GM23338 (cell line): Measurements from ENCODE around the gene GRIK1. TPM values are rescaled to one million over a fixed set of nuclear protein-coding genes. Genes with fewer than 3 reads are reported as not detected.
A peak's percentile ranks its signal among the peaks of the same experiment; 100 is the strongest.

Source experiments
- ATAC-seq: fragments of 200-7000 bp; cut with Tn5 transposase; 3 replicates; pipeline ENCODE4 v1.9.1; 2020
- DNase-seq: peaks from one replicate; pipeline ENCODE4 v3.0.0-alpha.2; 2015; ENCODE audit warnings: low spot score
- H2AFZ ChIP-seq: fragments of 200-600 bp; sonication (generic); 2 replicates; pipeline ENCODE4 v1.8.0; 2016; ENCODE audit warnings: antibody characterized with exemption, mild to moderate bottlenecking, moderate library complexity
- H3F3A ChIP-seq: fragments of 200-600 bp; sonication (generic); replicated peaks from 2 replicates; pipeline ENCODE4 v1.8.0; 2017; ENCODE audit warnings: antibody characterized with exemption, mixed run types, low read depth
- H3K27ac ChIP-seq: fragments of 200-600 bp; sonication (generic); 2 replicates; pipeline ENCODE4 v1.6.1; 2016; ENCODE audit warnings: low read depth
- H3K27me3 ChIP-seq: fragments of 200-600 bp; sonication (generic); 2 replicates; pipeline ENCODE4 v1.8.0; 2016; ENCODE audit warnings: mild to moderate bottlenecking, mixed run types, moderate library complexity; ENCODE audit not compliant: insufficient read depth
- H3K36me3 ChIP-seq: fragments of 200-600 bp; sonication (generic); 2 replicates; pipeline ENCODE4 v1.8.0; 2016; ENCODE audit warnings: mild to moderate bottlenecking; ENCODE audit not compliant: insufficient read depth
- H3K4me1 ChIP-seq: fragments of 200-600 bp; sonication (generic); 2 replicates; pipeline ENCODE4 v1.8.0; 2016; ENCODE audit warnings: mild to moderate bottlenecking, moderate library complexity; ENCODE audit not compliant: insufficient read depth
- H3K4me2 ChIP-seq: fragments of 200-600 bp; sonication (generic); 2 replicates; pipeline ENCODE4 v1.7.1; 2017; ENCODE audit warnings: mixed run types
- H3K4me3 ChIP-seq: fragments of 200-600 bp; sonication (generic); 2 replicates; pipeline ENCODE4 v1.6.1; 2016; ENCODE audit warnings: mixed run types
- H3K79me2 ChIP-seq: fragments of 200-600 bp; sonication (generic); replicated peaks from 2 replicates; pipeline ENCODE4 v1.8.0; 2017; ENCODE audit warnings: mild to moderate bottlenecking; ENCODE audit not compliant: insufficient read depth
- H3K9me2 ChIP-seq: fragments of 200-600 bp; sonication (generic); 2 replicates; pipeline ENCODE4 v1.8.0; 2017; ENCODE audit not compliant: insufficient read depth
- H4K20me1 ChIP-seq: fragments of 200-600 bp; sonication (generic); replicated peaks from 2 replicates; pipeline ENCODE4 v1.8.0; 2017; ENCODE audit warnings: mild to moderate bottlenecking; ENCODE audit not compliant: insufficient read depth
- H3K27ac Mint-ChIP-seq: 2 replicates; pipeline ENCODE4 v1.8.0; 2020; ENCODE audit warnings: inconsistent platforms, mild to moderate bottlenecking, moderate library complexity, mixed read lengths
- H3K27me3 Mint-ChIP-seq: 3 replicates; pipeline ENCODE4 v1.8.0; 2022; ENCODE audit warnings: low read depth, mild to moderate bottlenecking, moderate library complexity, mixed read lengths, inconsistent platforms; ENCODE audit not compliant: insufficient read depth, poor library complexity
- H3K36me3 Mint-ChIP-seq: 3 replicates; pipeline ENCODE4 v1.8.0; 2021; ENCODE audit warnings: low read depth, mild to moderate bottlenecking, inconsistent platforms, moderate library complexity, mixed read lengths
- H3K4me1 Mint-ChIP-seq: 3 replicates; pipeline ENCODE4 v1.8.0; 2020; ENCODE audit warnings: mild to moderate bottlenecking, inconsistent platforms, mixed read lengths
- H3K4me3 Mint-ChIP-seq: 3 replicates; pipeline ENCODE4 v1.8.0; 2021; ENCODE audit warnings: moderate library complexity, mild to moderate bottlenecking, inconsistent platforms, mixed read lengths
- H3K9me3 Mint-ChIP-seq: 3 replicates; pipeline ENCODE4 v1.8.0; 2020; ENCODE audit warnings: moderate library complexity, mild to moderate bottlenecking, inconsistent platforms, mixed read lengths
- EZH2phosphoT487 ChIP-seq: fragments of 200-600 bp; sonication (generic); IDR thresholded peaks from one replicate; pipeline ENCODE4 v1.8.1; 2018; ENCODE audit warnings: antibody characterized with exemption; ENCODE audit not compliant: unreplicated experiment
- POLR2AphosphoS5 ChIP-seq: IDR thresholded peaks from 2 replicates; pipeline ENCODE4 v1.6.1; 2016; ENCODE audit warnings: antibody characterized with exemption, low read depth
- STAT1 ChIP-seq: IDR thresholded peaks from one replicate; pipeline ENCODE4 v1.6.1; 2016; ENCODE audit warnings: antibody characterized with exemption; ENCODE audit not compliant: unreplicated experiment
- ZNF114 ChIP-seq: fragments of 250-450 bp; sonication (Bioruptor Pico); IDR thresholded peaks from 2 replicates; pipeline ENCODE4 v1.5.0; 2020; ENCODE audit warnings: mild to moderate bottlenecking, moderate library complexity
- ZNF331 ChIP-seq: fragments of 250-450 bp; sonication (Bioruptor Pico); IDR thresholded peaks from 2 replicates; pipeline ENCODE4 v1.5.0; 2020; ENCODE audit warnings: low read depth, mild to moderate bottlenecking, moderate library complexity
- polyA plus RNA-seq: library from polyadenylated mRNA; unstranded; fragments of >200 nt; fragmentation: Nextera tagmentation; extraction: Ambion mirVana; gene quantifications from 2 replicates; pipeline ENCODE4 v1.2.1, GENCODE V29; 2016
- total RNA-seq: library from RNA; depleted of rRNA; stranded (reverse); fragments of >200 nt; shearing (Covaris generic); gene quantifications from 2 replicates; pipeline ENCODE4 v1.2.3, GENCODE V29; 2014
- TF ChIP-seq, protein P1 (sequence below): fragments of 250-450 bp; sonication (Bioruptor Pico); IDR thresholded peaks from 2 replicates; pipeline ENCODE4 v1.5.0; 2020; ENCODE audit warnings: mild to moderate bottlenecking, moderate library complexity

Gene GRIK1
- total and polyA plus RNA-seq, 2 experiments from 2014 or later: 0.18 to 0.42 TPM

GRCh38 chr21:29725025-29725736 lies 214.6 kb downstream of the GRIK1 start:
- Mint-ChIP-seq H3K27ac (no peak overlapping the region; the same call in 1 of the 2 replicates), H3K27me3 (peaks cover 2% of the 10 kb centered on the region), H3K9me3 (no peaks in the 10 kb centered on the region), H3K4me1 (peaks cover 21% of the 10 kb centered on the region), H3K4me3 (no peak overlapping the region), H3K36me3 (no peaks in the 10 kb centered on the region)
- ATAC-seq (no peak), DNase-seq (no peak)
- Histone ChIP-seq H3K4me3 (no peak overlapping the region), H3K27me3 (no peaks in the 10 kb centered on the region), H2AFZ (peak overlapping the region; percentile 29; the same call in 1 of the 2 replicates), H3K4me1 (peaks cover 7% of the 10 kb centered on the region; the same call in 1 of the 2 replicates), H3K79me2 (no peaks in the 10 kb centered on the region), H3K27ac (no peak overlapping the region), H3F3A (no peaks in the 10 kb centered on the region), H3K9me2 (peaks cover 10% of the 10 kb centered on the region; the same call in 1 of the 2 replicates), H3K4me2 (no peak overlapping the region), H3K36me3 (no peaks in the 10 kb centered on the region), H4K20me1 (no peaks in the 10 kb centered on the region)
- no peak for TF ChIP-seq ZNF114 (CRISPR knock-in tag)
- no peak for TF ChIP-seq POLR2AphosphoS5
- no peak for TF ChIP-seq ZNF331 (CRISPR knock-in tag)
- TF ChIP-seq STAT1: no peak
- TF ChIP-seq, protein P1, sequence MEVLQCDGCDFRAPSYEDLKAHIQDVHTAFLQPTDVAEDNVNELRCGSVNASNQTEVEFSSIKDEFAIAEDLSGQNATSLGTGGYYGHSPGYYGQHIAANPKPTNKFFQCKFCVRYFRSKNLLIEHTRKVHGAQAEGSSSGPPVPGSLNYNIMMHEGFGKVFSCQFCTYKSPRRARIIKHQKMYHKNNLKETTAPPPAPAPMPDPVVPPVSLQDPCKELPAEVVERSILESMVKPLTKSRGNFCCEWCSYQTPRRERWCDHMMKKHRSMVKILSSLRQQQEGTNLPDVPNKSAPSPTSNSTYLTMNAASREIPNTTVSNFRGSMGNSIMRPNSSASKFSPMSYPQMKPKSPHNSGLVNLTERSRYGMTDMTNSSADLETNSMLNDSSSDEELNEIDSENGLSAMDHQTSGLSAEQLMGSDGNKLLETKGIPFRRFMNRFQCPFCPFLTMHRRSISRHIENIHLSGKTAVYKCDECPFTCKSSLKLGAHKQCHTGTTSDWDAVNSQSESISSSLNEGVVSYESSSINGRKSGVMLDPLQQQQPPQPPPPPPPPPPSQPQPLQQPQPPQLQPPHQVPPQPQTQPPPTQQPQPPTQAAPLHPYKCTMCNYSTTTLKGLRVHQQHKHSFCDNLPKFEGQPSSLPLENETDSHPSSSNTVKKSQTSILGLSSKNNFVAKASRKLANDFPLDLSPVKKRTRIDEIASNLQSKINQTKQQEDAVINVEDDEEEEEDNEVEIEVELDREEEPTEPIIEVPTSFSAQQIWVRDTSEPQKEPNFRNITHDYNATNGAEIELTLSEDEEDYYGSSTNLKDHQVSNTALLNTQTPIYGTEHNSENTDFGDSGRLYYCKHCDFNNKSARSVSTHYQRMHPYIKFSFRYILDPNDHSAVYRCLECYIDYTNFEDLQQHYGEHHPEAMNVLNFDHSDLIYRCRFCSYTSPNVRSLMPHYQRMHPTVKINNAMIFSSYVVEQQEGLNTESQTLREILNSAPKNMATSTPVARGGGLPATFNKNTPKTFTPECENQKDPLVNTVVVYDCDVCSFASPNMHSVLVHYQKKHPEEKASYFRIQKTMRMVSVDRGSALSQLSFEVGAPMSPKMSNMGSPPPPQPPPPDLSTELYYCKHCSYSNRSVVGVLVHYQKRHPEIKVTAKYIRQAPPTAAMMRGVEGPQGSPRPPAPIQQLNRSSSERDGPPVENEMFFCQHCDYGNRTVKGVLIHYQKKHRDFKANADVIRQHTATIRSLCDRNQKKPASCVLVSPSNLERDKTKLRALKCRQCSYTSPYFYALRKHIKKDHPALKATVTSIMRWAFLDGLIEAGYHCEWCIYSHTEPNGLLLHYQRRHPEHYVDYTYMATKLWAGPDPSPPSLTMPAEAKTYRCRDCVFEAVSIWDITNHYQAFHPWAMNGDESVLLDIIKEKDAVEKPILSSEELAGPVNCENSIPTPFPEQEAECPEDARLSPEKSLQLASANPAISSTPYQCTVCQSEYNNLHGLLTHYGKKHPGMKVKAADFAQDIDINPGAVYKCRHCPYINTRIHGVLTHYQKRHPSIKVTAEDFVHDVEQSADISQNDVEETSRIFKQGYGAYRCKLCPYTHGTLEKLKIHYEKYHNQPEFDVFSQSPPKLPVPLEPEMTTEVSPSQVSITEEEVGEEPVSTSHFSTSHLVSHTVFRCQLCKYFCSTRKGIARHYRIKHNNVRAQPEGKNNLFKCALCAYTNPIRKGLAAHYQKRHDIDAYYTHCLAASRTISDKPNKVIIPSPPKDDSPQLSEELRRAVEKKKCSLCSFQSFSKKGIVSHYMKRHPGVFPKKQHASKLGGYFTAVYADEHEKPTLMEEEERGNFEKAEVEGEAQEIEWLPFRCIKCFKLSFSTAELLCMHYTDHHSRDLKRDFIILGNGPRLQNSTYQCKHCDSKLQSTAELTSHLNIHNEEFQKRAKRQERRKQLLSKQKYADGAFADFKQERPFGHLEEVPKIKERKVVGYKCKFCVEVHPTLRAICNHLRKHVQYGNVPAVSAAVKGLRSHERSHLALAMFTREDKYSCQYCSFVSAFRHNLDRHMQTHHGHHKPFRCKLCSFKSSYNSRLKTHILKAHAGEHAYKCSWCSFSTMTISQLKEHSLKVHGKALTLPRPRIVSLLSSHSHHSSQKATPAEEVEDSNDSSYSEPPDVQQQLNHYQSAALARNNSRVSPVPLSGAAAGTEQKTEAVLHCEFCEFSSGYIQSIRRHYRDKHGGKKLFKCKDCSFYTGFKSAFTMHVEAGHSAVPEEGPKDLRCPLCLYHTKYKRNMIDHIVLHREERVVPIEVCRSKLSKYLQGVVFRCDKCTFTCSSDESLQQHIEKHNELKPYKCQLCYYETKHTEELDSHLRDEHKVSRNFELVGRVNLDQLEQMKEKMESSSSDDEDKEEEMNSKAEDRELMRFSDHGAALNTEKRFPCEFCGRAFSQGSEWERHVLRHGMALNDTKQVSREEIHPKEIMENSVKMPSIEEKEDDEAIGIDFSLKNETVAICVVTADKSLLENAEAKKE (CRISPR knock-in tag): no peak
- no peak for TF ChIP-seq EZH2phosphoT487
